GM23338 (cell line): ENCODE measurements around the gene OR5C1. TPM values are rescaled to one million over a fixed set of nuclear protein-coding genes. Genes with fewer than 3 reads are reported as not detected.

ENCODE experiments used
- ATAC-seq: fragments of 200-7000 bp; cut with Tn5 transposase; 3 replicates; pipeline ENCODE4 v1.9.1; 2020
- DNase-seq: peaks from one replicate; pipeline ENCODE4 v3.0.0-alpha.2; 2015; ENCODE audit warnings: low spot score
- H2AFZ ChIP-seq: fragments of 200-600 bp; sonication (generic); 2 replicates; pipeline ENCODE4 v1.8.0; 2016; ENCODE audit warnings: antibody characterized with exemption, mild to moderate bottlenecking, moderate library complexity
- H3F3A ChIP-seq: fragments of 200-600 bp; sonication (generic); replicated peaks from 2 replicates; pipeline ENCODE4 v1.8.0; 2017; ENCODE audit warnings: antibody characterized with exemption, mixed run types, low read depth
- H3K27ac ChIP-seq: fragments of 200-600 bp; sonication (generic); 2 replicates; pipeline ENCODE4 v1.6.1; 2016; ENCODE audit warnings: low read depth
- H3K27me3 ChIP-seq: fragments of 200-600 bp; sonication (generic); 2 replicates; pipeline ENCODE4 v1.8.0; 2016; ENCODE audit warnings: mild to moderate bottlenecking, mixed run types, moderate library complexity; ENCODE audit not compliant: insufficient read depth
- H3K36me3 ChIP-seq: fragments of 200-600 bp; sonication (generic); 2 replicates; pipeline ENCODE4 v1.8.0; 2016; ENCODE audit warnings: mild to moderate bottlenecking; ENCODE audit not compliant: insufficient read depth
- H3K4me1 ChIP-seq: fragments of 200-600 bp; sonication (generic); 2 replicates; pipeline ENCODE4 v1.8.0; 2016; ENCODE audit warnings: mild to moderate bottlenecking, moderate library complexity; ENCODE audit not compliant: insufficient read depth
- H3K4me2 ChIP-seq: fragments of 200-600 bp; sonication (generic); 2 replicates; pipeline ENCODE4 v1.7.1; 2017; ENCODE audit warnings: mixed run types
- H3K4me3 ChIP-seq: fragments of 200-600 bp; sonication (generic); 2 replicates; pipeline ENCODE4 v1.6.1; 2016; ENCODE audit warnings: mixed run types
- H3K79me2 ChIP-seq: fragments of 200-600 bp; sonication (generic); replicated peaks from 2 replicates; pipeline ENCODE4 v1.8.0; 2017; ENCODE audit warnings: mild to moderate bottlenecking; ENCODE audit not compliant: insufficient read depth
- H3K9me2 ChIP-seq: fragments of 200-600 bp; sonication (generic); 2 replicates; pipeline ENCODE4 v1.8.0; 2017; ENCODE audit not compliant: insufficient read depth
- H4K20me1 ChIP-seq: fragments of 200-600 bp; sonication (generic); replicated peaks from 2 replicates; pipeline ENCODE4 v1.8.0; 2017; ENCODE audit warnings: mild to moderate bottlenecking; ENCODE audit not compliant: insufficient read depth
- H3K27ac Mint-ChIP-seq: 2 replicates; pipeline ENCODE4 v1.8.0; 2020; ENCODE audit warnings: inconsistent platforms, mild to moderate bottlenecking, moderate library complexity, mixed read lengths
- H3K27me3 Mint-ChIP-seq: 3 replicates; pipeline ENCODE4 v1.8.0; 2022; ENCODE audit warnings: low read depth, mild to moderate bottlenecking, moderate library complexity, mixed read lengths, inconsistent platforms; ENCODE audit not compliant: insufficient read depth, poor library complexity
- H3K36me3 Mint-ChIP-seq: 3 replicates; pipeline ENCODE4 v1.8.0; 2021; ENCODE audit warnings: low read depth, mild to moderate bottlenecking, inconsistent platforms, moderate library complexity, mixed read lengths
- H3K4me1 Mint-ChIP-seq: 3 replicates; pipeline ENCODE4 v1.8.0; 2020; ENCODE audit warnings: mild to moderate bottlenecking, inconsistent platforms, mixed read lengths
- H3K4me3 Mint-ChIP-seq: 3 replicates; pipeline ENCODE4 v1.8.0; 2021; ENCODE audit warnings: moderate library complexity, mild to moderate bottlenecking, inconsistent platforms, mixed read lengths
- H3K9me3 Mint-ChIP-seq: 3 replicates; pipeline ENCODE4 v1.8.0; 2020; ENCODE audit warnings: moderate library complexity, mild to moderate bottlenecking, inconsistent platforms, mixed read lengths
- EZH2 ChIP-seq: fragments of 200-600 bp; sonication (generic); IDR thresholded peaks from one replicate; pipeline ENCODE4 v1.8.0; 2017; ENCODE audit warnings: antibody characterized with exemption, mild to moderate bottlenecking, low read depth; ENCODE audit not compliant: unreplicated experiment
- EZH2phosphoT487 ChIP-seq: fragments of 200-600 bp; sonication (generic); IDR thresholded peaks from one replicate; pipeline ENCODE4 v1.8.1; 2018; ENCODE audit warnings: antibody characterized with exemption; ENCODE audit not compliant: unreplicated experiment
- JUNB ChIP-seq: IDR thresholded peaks from one replicate; pipeline ENCODE4 v1.6.1; 2016; ENCODE audit warnings: antibody characterized with exemption; ENCODE audit not compliant: unreplicated experiment
- NANOG ChIP-seq: IDR thresholded peaks from 2 replicates; pipeline ENCODE4 v1.6.1; 2016; ENCODE audit warnings: antibody characterized with exemption, borderline replicate concordance
- STAT1 ChIP-seq: IDR thresholded peaks from one replicate; pipeline ENCODE4 v1.6.1; 2016; ENCODE audit warnings: antibody characterized with exemption; ENCODE audit not compliant: unreplicated experiment
- ZNF114 ChIP-seq: fragments of 250-450 bp; sonication (Bioruptor Pico); IDR thresholded peaks from 2 replicates; pipeline ENCODE4 v1.5.0; 2020; ENCODE audit warnings: mild to moderate bottlenecking, moderate library complexity
- ZNF331 ChIP-seq: fragments of 250-450 bp; sonication (Bioruptor Pico); IDR thresholded peaks from 2 replicates; pipeline ENCODE4 v1.5.0; 2020; ENCODE audit warnings: low read depth, mild to moderate bottlenecking, moderate library complexity
- ZNF462 ChIP-seq: fragments of 250-450 bp; sonication (Bioruptor Pico); IDR thresholded peaks from 2 replicates; pipeline ENCODE4 v1.5.0; 2020; ENCODE audit warnings: mild to moderate bottlenecking, moderate library complexity
- polyA plus RNA-seq: library from polyadenylated mRNA; unstranded; fragments of >200 nt; fragmentation: Nextera tagmentation; extraction: Ambion mirVana; gene quantifications from 2 replicates; pipeline ENCODE4 v1.2.1, GENCODE V29; 2016
- total RNA-seq: library from RNA; depleted of rRNA; stranded (reverse); fragments of >200 nt; shearing (Covaris generic); gene quantifications from 2 replicates; pipeline ENCODE4 v1.2.3, GENCODE V29; 2014
- TF ChIP-seq, protein P1 (sequence below), 2 experiments: fragments of 200-600 bp in 1 of 2; sonication (generic) in 1 of 2; conservative IDR thresholded peaks; 2 replicates each; pipeline versions ENCODE4 v1.5.1 to v1.6.1; 2016 to 2017; ENCODE audit warnings: antibody characterized with exemption in 2 of 2, low read depth in 2 of 2, mild to moderate bottlenecking in 2 of 2, moderate library complexity in 1 of 2

The OR5C1 gene
- total and polyA plus RNA-seq, 2 experiments from 2014 or later, result not detected

DNA sequence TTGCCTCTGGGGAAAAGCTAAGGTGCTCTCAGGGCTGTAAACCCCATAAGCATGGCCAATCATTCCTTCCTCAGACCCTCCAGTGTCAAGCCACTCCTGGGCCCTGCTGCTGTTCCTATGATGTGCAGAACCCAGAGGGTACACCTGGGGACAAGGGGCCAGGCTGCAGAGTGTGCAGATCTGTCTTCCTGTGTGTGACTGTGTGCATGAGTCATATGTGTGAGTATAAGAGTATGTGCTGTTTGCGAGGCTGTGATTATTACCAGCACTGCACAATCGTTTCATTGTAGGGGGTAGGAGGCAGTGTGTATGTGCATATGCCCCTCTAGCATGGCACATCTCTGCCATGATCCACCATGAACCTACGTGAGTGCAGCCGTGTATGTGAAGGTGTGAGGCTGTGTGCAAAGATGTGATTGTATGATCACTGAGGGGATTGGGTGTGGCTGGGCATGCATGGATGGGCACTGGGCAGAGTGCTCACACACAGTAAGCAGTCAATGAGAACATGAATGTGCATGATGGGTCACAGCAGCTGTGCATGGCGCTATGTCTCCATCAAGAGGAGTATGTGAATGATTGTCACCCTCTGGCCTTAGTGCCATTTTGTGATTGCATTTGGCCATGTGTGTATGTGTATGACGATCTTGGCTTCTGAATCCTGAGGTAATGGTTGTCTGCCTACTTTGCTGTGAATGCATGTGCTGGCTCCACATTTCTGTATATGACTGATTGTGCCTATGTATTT is 8.8 kb downstream of the OR5C1 start:
- Histone ChIP-seq H3K79me2 (no peaks in the 10 kb centered on the region), H3K4me2 (no peak overlapping the region), H2AFZ (no peak overlapping the region), H3K36me3 (no peaks in the 10 kb centered on the region), H3K9me2 (no peaks in the 10 kb centered on the region), H3F3A (no peaks in the 10 kb centered on the region), H3K27me3 (no peaks in the 10 kb centered on the region), H3K4me3 (no peak overlapping the region), H3K27ac (no peak overlapping the region), H4K20me1 (no peaks in the 10 kb centered on the region), H3K4me1 (no peaks in the 10 kb centered on the region)
- DNase-seq (no peak), ATAC-seq (no peak)
- H3K4me3 Mint-ChIP-seq, result no peak overlapping the region
- TF ChIP-seq, protein P1, sequence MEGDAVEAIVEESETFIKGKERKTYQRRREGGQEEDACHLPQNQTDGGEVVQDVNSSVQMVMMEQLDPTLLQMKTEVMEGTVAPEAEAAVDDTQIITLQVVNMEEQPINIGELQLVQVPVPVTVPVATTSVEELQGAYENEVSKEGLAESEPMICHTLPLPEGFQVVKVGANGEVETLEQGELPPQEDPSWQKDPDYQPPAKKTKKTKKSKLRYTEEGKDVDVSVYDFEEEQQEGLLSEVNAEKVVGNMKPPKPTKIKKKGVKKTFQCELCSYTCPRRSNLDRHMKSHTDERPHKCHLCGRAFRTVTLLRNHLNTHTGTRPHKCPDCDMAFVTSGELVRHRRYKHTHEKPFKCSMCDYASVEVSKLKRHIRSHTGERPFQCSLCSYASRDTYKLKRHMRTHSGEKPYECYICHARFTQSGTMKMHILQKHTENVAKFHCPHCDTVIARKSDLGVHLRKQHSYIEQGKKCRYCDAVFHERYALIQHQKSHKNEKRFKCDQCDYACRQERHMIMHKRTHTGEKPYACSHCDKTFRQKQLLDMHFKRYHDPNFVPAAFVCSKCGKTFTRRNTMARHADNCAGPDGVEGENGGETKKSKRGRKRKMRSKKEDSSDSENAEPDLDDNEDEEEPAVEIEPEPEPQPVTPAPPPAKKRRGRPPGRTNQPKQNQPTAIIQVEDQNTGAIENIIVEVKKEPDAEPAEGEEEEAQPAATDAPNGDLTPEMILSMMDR (conservative IDR thresholded peaks at IDR 0.05; ENCODE audit: low read depth in 2 of 2), result peak in 1 of 2 experiments; percentile 25; a peak in 1 of 4 replicates
- TF ChIP-seq ZNF114 (CRISPR knock-in tag), result no peak
- H3K27ac Mint-ChIP-seq, result no peak overlapping the region
- no peaks in the 10 kb centered on the region for H3K4me1 Mint-ChIP-seq
- peaks cover 17% of the 10 kb centered on the region for H3K36me3 Mint-ChIP-seq
- H3K27me3 Mint-ChIP-seq, result peaks cover 3% of the 10 kb centered on the region
- peaks cover 91% of the 10 kb centered on the region for H3K9me3 Mint-ChIP-seq

DNA sequence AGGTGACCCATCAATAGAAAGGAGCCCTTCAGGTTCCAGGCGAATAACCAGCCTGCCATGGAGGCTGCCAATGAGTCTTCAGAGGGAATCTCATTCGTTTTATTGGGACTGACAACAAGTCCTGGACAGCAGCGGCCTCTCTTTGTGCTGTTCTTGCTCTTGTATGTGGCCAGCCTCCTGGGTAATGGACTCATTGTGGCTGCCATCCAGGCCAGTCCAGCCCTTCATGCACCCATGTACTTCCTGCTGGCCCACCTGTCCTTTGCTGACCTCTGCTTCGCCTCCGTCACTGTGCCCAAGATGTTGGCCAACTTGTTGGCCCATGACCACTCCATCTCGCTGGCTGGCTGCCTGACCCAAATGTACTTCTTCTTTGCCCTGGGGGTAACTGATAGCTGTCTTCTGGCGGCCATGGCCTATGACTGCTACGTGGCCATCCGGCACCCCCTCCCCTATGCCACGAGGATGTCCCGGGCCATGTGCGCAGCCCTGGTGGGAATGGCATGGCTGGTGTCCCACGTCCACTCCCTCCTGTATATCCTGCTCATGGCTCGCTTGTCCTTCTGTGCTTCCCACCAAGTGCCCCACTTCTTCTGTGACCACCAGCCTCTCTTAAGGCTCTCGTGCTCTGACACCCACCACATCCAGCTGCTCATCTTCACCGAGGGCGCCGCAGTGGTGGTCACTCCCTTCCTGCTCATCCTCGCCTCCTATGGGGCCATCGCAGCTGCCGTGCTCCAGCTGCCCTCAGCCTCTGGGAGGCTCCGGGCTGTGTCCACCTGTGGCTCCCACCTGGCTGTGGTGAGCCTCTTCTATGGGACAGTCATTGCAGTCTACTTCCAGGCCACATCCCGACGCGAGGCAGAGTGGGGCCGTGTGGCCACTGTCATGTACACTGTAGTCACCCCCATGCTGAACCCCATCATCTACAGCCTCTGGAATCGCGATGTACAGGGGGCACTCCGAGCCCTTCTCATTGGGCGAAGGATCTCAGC is 11.6 kb downstream of the OR5C1 start, which contains the start of gene OR1K1:
Gene OR1K1 (plus strand): TSS at position 58 of the 995 bp plus-strand sequence. CDS start 0 bp downstream, at position 58.
- no peak within 1 kb of the TSS for H3K27ac Mint-ChIP-seq
- H2AFZ ChIP-seq, result no peak within 1 kb of the TSS
- H3K79me2 ChIP-seq, result no peaks in the 10 kb centered on the region
- no peaks in the 10 kb centered on the region for H3K4me1 Mint-ChIP-seq
- no peaks in the 10 kb centered on the region for H3K36me3 ChIP-seq
- H3K4me3 Mint-ChIP-seq, result no peak within 1 kb of the TSS
- no peaks in the 10 kb centered on the region for H3F3A ChIP-seq
- peaks cover 1% of the 10 kb centered on the region for H3K27me3 Mint-ChIP-seq
- H3K27ac ChIP-seq, result no peak within 1 kb of the TSS
- H3K9me3 Mint-ChIP-seq, result peaks cover 85% of the 10 kb centered on the region
- DNase-seq (no peak), ATAC-seq (no peak)
- H3K4me2 ChIP-seq, result no peak within 1 kb of the TSS
- no peaks in the 10 kb centered on the region for H4K20me1 ChIP-seq
- H3K4me1 ChIP-seq, result no peaks in the 10 kb centered on the region
- no peak within 1 kb of the TSS for H3K4me3 ChIP-seq
- H3K9me2 ChIP-seq, result no peaks in the 10 kb centered on the region
- H3K36me3 Mint-ChIP-seq, result peaks cover 10% of the 10 kb centered on the region
- no peaks in the 10 kb centered on the region for H3K27me3 ChIP-seq
- no peak for TF ChIP-seq JUNB
- TF ChIP-seq NANOG, result no peak
- no peak for TF ChIP-seq STAT1
- no peak for TF ChIP-seq ZNF462
- no peak for TF ChIP-seq EZH2phosphoT487
- no peak for TF ChIP-seq EZH2
- no peak for TF ChIP-seq ZNF331
- TF ChIP-seq ZNF114 (CRISPR knock-in tag), result no peak
